Neural progenitor cell (in vitro differentiated cells): ENCODE measurements around the gene KIRREL3. TPM values are rescaled to one million over a fixed set of nuclear protein-coding genes. Genes with fewer than 3 reads are reported as not detected.

Source experiments
- DNase-seq: peaks from one replicate; pipeline ENCODE4 v3.0.0-alpha.2; 2016; ENCODE audit warnings: low spot score
- H2AFZ ChIP-seq: fragments of 200-600 bp; sonication (generic); replicated peaks from 2 replicates; pipeline ENCODE4 v1.6.1; 2016; ENCODE audit warnings: antibody characterized with exemption
- H3F3A ChIP-seq: fragments of 200-600 bp; sonication (generic); 2 replicates; pipeline ENCODE4 v1.6.1; 2016; ENCODE audit warnings: antibody characterized with exemption, low read depth
- H3K27ac ChIP-seq: fragments of 200-600 bp; sonication (generic); 2 replicates; pipeline ENCODE4 v1.5.1; 2016; ENCODE audit warnings: mild to moderate bottlenecking
- H3K27me3 ChIP-seq: fragments of 200-600 bp; sonication (generic); 2 replicates; pipeline ENCODE4 v1.6.1; 2016; ENCODE audit warnings: mild to moderate bottlenecking, moderate library complexity
- H3K36me3 ChIP-seq: fragments of 200-600 bp; sonication (generic); 2 replicates; pipeline ENCODE4 v1.5.1; 2016
- H3K4me1 ChIP-seq: fragments of 200-600 bp; sonication (generic); 2 replicates; pipeline ENCODE4 v1.6.1; 2016; ENCODE audit warnings: mixed run types
- H3K4me2 ChIP-seq: fragments of 200-600 bp; sonication (generic); 2 replicates; pipeline ENCODE4 v1.6.1; 2016
- H3K4me3 ChIP-seq: fragments of 200-600 bp; sonication (generic); 2 replicates; pipeline ENCODE4 v1.5.1; 2016
- H3K79me2 ChIP-seq: fragments of 200-600 bp; sonication (generic); 2 replicates; pipeline ENCODE4 v1.6.1; 2016; ENCODE audit warnings: low read depth
- H3K9ac ChIP-seq: fragments of 200-600 bp; sonication (generic); 2 replicates; pipeline ENCODE4 v1.6.1; 2016
- H3K9me3 ChIP-seq: fragments of 200-600 bp; sonication (generic); 2 replicates; pipeline ENCODE4 v1.5.1; 2016; ENCODE audit warnings: low read depth
- H4K20me1 ChIP-seq: fragments of 200-600 bp; sonication (generic); 2 replicates; pipeline ENCODE4 v1.6.1; 2016; ENCODE audit warnings: low read depth
- H3K27ac Mint-ChIP-seq: 3 replicates; pipeline ENCODE4 v1.8.0; 2021; ENCODE audit warnings: mixed read lengths
- H3K27me3 Mint-ChIP-seq: 2 replicates; pipeline ENCODE4 v1.8.0; 2022; ENCODE audit warnings: low read depth, mild to moderate bottlenecking, inconsistent platforms, moderate library complexity, mixed read lengths; ENCODE audit not compliant: insufficient read depth
- H3K36me3 Mint-ChIP-seq: 3 replicates; pipeline ENCODE4 v1.8.0; 2021; ENCODE audit warnings: mixed read lengths
- H3K4me1 Mint-ChIP-seq: 3 replicates; pipeline ENCODE4 v1.8.0; 2021; ENCODE audit warnings: mixed read lengths
- H3K4me3 Mint-ChIP-seq: 3 replicates; pipeline ENCODE4 v1.8.0; 2021; ENCODE audit warnings: mild to moderate bottlenecking, moderate library complexity, mixed read lengths
- H3K9me3 Mint-ChIP-seq: 3 replicates; pipeline ENCODE4 v1.8.0; 2020; ENCODE audit warnings: mixed read lengths
- EZH2 ChIP-seq: fragments of 200-600 bp; sonication (generic); IDR thresholded peaks from 2 replicates; pipeline ENCODE4 v1.6.1; 2017; ENCODE audit warnings: antibody characterized with exemption, mild to moderate bottlenecking, moderate library complexity
- EZH2phosphoT487 ChIP-seq: fragments of 200-600 bp; sonication (generic); IDR thresholded peaks from 2 replicates; pipeline ENCODE4 v1.6.1; 2017; ENCODE audit warnings: antibody characterized with exemption
- total RNA-seq: library from RNA; depleted of rRNA; stranded (reverse); fragments of >200 nt; gene quantifications from 2 replicates; pipeline ENCODE4 v1.2.3, GENCODE V29; 2015; ENCODE audit warnings: low replicate concordance
- TF ChIP-seq, protein P1 (sequence below): fragments of 200-600 bp; sonication (generic); IDR thresholded peaks from 2 replicates; pipeline ENCODE4 v1.5.1; 2017; ENCODE audit warnings: antibody characterized with exemption, mild to moderate bottlenecking

The KIRREL3 gene
- total RNA-seq, 1 donor from 2014 or later = 1.1 TPM

DNA sequence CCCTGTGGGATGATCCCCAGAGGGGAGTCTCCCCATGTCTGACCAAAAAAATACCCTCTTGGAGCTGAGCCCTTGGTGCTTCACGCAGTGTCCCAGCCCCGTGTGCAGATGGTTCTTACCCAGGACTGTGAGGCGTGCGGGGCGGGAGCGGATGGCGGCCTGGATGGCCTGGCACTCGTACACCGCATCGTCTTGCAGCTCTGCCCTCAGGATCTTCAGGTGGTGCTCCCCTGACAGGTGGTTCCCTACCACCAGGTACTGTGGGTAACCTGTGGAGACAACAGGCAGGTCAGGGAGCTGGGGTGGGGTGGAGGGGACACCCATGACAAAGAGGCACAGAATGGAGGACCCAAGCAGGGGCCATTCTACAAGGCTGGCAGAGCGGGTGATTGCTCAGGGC, 479.4 kb downstream of the KIRREL3 start:
- H3K36me3 ChIP-seq = no peaks in the 10 kb centered on the region
- H3K36me3 Mint-ChIP-seq = no peaks in the 10 kb centered on the region
- H3K4me1 ChIP-seq = peaks cover 31% of the 10 kb centered on the region
- H3K4me1 Mint-ChIP-seq = peaks cover 28% of the 10 kb centered on the region
- no peaks in the 10 kb centered on the region for H3K27me3 ChIP-seq
- peaks cover 7% of the 10 kb centered on the region for H3K27me3 Mint-ChIP-seq
- no peaks in the 10 kb centered on the region for H4K20me1 ChIP-seq
- peaks cover 13% of the 10 kb centered on the region for H3F3A ChIP-seq
- H2AFZ ChIP-seq = no peak overlapping the region
- TF ChIP-seq, protein P1, sequence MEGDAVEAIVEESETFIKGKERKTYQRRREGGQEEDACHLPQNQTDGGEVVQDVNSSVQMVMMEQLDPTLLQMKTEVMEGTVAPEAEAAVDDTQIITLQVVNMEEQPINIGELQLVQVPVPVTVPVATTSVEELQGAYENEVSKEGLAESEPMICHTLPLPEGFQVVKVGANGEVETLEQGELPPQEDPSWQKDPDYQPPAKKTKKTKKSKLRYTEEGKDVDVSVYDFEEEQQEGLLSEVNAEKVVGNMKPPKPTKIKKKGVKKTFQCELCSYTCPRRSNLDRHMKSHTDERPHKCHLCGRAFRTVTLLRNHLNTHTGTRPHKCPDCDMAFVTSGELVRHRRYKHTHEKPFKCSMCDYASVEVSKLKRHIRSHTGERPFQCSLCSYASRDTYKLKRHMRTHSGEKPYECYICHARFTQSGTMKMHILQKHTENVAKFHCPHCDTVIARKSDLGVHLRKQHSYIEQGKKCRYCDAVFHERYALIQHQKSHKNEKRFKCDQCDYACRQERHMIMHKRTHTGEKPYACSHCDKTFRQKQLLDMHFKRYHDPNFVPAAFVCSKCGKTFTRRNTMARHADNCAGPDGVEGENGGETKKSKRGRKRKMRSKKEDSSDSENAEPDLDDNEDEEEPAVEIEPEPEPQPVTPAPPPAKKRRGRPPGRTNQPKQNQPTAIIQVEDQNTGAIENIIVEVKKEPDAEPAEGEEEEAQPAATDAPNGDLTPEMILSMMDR = no peak
- TF ChIP-seq EZH2 = no peak
- TF ChIP-seq EZH2phosphoT487 = no peak
- no peak overlapping the region for H3K27ac ChIP-seq
- no peaks in the 10 kb centered on the region for H3K79me2 ChIP-seq
- H3K4me2 ChIP-seq = no peak overlapping the region
- H3K9me3 Mint-ChIP-seq = no peaks in the 10 kb centered on the region
- H3K27ac Mint-ChIP-seq = no peak overlapping the region
- H3K9ac ChIP-seq = no peak overlapping the region
- no peak for DNase-seq
- no peak overlapping the region for H3K4me3 ChIP-seq
- no peaks in the 10 kb centered on the region for H3K9me3 ChIP-seq
- H3K4me3 Mint-ChIP-seq = no peak overlapping the region

DNA sequence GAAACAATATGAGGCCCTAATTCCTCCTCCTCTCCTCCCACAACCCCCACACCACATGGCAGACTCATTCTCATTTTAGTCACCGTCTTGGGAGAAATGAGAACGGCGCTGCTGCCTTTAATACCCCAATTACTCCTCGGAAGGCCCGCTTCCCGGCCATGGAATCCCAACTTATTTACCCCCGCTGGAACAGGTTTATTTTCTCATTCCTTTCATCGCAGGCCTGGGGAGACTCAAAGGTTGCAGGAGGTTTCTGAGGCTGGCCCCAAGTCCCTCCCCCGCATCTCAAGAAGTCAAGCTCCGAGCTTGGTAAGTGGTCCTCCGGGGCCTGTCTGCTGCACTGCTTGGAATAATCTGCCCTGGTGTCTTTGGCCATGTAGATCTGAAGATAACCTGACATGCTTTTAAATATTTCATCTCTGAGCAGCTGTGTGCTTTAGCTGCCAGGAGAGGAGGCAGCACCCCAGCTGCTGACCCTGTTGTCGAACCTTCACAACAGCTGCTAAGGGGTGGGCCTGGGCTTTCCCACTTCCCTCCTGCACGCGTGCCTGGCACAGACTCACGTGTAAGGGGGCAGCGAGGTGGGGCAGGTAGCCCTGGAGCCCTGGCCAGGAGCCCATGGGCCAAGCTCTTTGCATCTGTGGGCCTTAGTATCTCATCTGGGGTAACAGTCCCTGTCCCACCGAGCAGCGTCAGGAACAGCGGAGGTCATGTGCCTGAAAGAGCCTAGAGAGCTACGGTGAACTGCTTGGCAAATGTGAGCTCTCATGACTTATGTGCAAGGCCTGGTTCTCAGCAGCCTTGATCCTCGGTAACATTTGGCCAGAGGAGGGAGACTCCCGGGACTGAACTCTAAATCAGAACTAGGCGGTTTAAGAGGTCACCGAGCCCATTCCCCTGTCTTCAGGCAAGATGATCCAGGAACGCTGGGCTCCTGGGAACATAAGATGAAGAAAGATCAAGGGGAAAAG, 480.5 kb downstream of the KIRREL3 start:
- Mint-ChIP-seq H3K27me3 (peaks cover 7% of the 10 kb centered on the region), H3K9me3 (no peaks in the 10 kb centered on the region), H3K27ac (peak overlapping the region; percentile 67), H3K4me3 (no peak overlapping the region), H3K36me3 (no peaks in the 10 kb centered on the region), H3K4me1 (peaks cover 28% of the 10 kb centered on the region)
- Histone ChIP-seq H3K4me3 (no peak overlapping the region), H3K27ac (no peak overlapping the region), H3K36me3 (no peaks in the 10 kb centered on the region), H3K4me1 (peaks cover 31% of the 10 kb centered on the region), H3K79me2 (no peaks in the 10 kb centered on the region), H3K9ac (no peak overlapping the region), H4K20me1 (no peaks in the 10 kb centered on the region), H3F3A (peaks cover 13% of the 10 kb centered on the region), H3K27me3 (no peaks in the 10 kb centered on the region), H2AFZ (no peak overlapping the region), H3K4me2 (no peak overlapping the region), H3K9me3 (no peaks in the 10 kb centered on the region)
- DNase-seq = no peak
- TF ChIP-seq EZH2phosphoT487 (no peak), EZH2 (no peak)
- TF ChIP-seq, protein P1 = no peak

DNA sequence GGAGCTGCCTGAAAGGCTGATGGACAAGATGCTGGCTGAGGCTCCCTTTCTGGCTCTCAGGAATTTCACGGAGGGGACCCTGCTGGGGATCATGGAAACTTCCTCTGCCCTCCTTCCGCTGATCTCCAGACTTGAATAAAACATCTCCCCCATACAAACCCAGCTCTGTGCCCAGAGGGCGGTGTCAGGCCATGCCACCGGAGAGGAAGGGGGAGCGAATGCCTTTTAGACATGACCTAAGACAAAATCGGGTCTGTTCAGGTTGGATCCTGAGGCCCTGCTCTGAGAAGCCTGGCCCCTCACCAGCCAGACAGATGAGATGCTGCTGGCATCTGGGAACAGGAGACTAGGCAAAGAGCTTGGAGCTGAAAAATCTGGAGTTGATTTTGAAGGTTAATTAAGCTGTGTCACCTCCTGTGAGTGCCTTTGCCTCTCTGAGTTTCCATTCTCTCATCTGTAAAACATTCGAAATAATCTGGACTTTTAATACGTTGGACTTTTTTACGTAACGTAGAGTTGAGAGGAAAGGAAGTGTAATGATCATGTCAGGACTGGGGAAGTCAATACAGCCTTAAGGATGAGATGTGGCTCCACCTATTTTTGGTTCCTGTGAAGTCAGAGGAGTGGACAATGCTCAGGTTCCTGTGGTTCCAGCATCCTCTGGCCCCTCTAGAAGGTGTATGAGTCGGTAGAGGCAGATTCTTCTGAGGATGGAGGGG, 481.4 kb downstream of the KIRREL3 start:
- peaks cover 28% of the 10 kb centered on the region for H3K4me1 Mint-ChIP-seq
- no peak overlapping the region for H3K27ac Mint-ChIP-seq
- Histone ChIP-seq H2AFZ (no peak overlapping the region), H3K4me3 (no peak overlapping the region), H3K9ac (no peak overlapping the region), H3F3A (peaks cover 12% of the 10 kb centered on the region), H3K4me1 (peaks cover 27% of the 10 kb centered on the region), H3K36me3 (no peaks in the 10 kb centered on the region), H3K27ac (no peak overlapping the region), H3K4me2 (no peak overlapping the region), H3K27me3 (no peaks in the 10 kb centered on the region), H4K20me1 (no peaks in the 10 kb centered on the region), H3K79me2 (no peaks in the 10 kb centered on the region), H3K9me3 (no peaks in the 10 kb centered on the region)
- no peaks in the 10 kb centered on the region for H3K9me3 Mint-ChIP-seq
- peaks cover 7% of the 10 kb centered on the region for H3K27me3 Mint-ChIP-seq
- no peak for DNase-seq
- no peak overlapping the region for H3K4me3 Mint-ChIP-seq
- no peaks in the 10 kb centered on the region for H3K36me3 Mint-ChIP-seq
- TF ChIP-seq, protein P1 = no peak
- TF ChIP-seq EZH2 (no peak), EZH2phosphoT487 (no peak)
